ENCODE measurements around the gene SLC27A3.

The SLC27A3 gene, protein sequence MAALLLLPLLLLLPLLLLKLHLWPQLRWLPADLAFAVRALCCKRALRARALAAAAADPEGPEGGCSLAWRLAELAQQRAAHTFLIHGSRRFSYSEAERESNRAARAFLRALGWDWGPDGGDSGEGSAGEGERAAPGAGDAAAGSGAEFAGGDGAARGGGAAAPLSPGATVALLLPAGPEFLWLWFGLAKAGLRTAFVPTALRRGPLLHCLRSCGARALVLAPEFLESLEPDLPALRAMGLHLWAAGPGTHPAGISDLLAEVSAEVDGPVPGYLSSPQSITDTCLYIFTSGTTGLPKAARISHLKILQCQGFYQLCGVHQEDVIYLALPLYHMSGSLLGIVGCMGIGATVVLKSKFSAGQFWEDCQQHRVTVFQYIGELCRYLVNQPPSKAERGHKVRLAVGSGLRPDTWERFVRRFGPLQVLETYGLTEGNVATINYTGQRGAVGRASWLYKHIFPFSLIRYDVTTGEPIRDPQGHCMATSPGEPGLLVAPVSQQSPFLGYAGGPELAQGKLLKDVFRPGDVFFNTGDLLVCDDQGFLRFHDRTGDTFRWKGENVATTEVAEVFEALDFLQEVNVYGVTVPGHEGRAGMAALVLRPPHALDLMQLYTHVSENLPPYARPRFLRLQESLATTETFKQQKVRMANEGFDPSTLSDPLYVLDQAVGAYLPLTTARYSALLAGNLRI

DNA sequence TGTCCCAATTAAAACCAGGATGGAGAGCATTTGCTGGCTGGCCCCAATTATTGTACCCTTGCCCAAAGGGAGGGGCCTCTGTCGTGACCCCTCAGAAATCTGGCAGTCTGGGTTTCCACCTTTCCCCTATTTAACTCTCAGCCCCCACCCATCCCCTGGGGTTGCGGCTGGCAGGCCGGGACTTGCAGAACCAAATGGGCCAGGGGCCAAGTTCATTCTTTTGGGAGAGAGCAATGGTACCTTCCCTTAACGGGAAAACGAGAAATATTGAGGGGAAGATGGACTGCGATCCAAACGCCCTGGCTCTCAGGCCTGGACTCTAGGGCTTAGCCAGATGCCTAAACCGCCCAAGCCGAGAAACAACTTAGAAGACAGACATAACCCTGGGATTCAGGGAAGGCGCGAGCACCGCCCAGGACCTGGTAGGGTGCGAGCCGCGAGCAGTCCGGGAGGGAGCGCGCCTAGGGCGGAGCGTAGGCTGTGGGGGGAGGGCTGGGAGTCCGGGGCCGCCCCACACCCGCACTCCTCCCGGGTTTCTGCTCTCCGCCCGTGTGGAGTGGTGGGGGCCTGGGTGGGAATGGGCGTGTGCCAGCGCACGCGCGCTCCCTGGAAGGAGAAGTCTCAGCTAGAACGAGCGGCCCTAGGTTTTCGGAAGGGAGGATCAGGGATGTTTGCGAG, at the start of gene SLC27A3:
TSS of gene SLC27A3 (plus strand) at position 628 of the 678 bp plus-strand sequence. CDS start 91 bp downstream, outside the sequence.
- DNase-seq (ENCODE audit: low read depth): no peak

DNA sequence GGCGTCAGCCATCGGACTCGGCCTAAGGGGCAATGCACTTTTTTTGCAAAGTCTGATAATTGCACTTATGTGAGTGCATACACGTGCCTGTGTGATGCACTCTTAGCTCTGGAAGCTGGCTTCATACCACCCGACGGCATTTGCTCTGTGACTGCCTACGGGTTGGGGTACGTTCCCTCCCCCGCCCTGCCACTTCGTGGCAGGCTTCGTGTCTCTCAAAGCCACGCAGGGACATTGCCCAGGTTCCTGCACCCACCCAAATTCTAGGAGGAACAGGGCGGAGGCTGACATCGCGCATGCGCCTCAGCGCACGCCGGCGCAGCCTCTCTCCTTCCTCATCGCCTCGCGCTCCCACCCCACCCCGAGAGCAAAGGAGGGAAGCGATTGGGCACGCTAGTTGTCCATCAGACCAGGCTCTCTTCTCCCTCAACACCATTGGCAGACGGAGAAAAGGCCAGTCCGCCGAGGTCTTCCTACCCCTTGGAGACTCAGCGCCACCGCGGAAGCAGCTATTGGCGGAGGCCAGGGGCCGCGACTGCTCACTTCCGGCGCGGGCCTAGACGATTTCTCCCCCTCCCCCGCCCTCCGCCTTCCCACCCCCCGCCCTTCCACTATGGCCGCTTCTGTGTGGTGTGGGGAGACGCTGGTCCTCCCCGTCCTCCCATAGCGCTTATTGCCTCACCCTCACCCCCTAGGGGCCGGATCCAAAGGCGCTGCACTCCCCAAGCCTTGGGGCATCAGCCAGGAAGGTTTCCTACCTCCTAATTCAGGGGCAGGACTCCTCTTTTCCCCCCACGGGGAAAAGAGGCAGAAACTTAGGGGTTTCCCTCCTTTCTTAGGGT, 47.5 kb upstream of the SLC27A3 start, which contains the start of gene INTS3:
TSS of gene INTS3 (plus strand) at position 588 of the 842 bp plus-strand sequence. CDS start 585 bp downstream, outside the sequence.
- peak; percentile 99 for DNase-seq (ENCODE audit: low read depth)

DNA sequence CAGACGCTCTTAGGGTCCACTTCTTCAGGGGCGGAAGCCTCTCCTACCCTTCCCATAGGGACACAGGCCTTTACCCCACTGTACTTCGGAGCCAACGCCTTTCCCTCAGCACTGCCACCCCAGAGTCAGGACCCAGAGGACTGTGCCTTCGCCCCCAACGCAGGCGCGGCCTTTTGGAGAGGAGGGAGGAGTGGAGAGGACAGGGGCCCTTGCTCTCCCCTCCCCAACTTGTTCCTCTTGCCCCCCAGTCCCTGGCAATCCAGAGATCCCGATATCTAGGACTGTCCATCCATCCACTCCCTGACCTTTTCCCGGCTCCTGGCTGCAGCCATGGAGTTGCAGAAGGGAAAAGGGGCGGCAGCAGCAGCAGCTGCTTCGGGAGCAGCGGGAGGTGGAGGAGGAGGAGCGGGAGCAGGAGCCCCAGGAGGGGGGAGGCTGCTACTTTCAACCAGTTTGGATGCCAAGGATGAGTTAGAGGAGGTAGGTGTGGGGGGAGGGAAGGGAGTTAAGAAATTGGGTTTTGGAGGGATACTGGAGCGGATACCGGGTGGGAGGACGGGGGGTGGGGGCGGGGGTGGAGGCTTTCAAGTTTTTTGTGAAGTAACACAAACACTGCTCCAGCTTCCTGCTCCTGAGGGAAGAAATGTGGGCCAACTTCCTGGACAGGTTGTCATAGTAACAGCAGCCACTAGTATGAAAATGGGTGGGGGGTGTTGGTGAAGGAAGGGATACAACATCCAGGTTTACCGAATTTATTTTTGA, 46.7 kb upstream of the SLC27A3 start:
- peak; percentile 9 for DNase-seq (ENCODE audit: low read depth)

- DNase-seq (ENCODE audit: low read depth): no peak
Observed at GRCh38 chr1:153730468-153730988, 44.7 kb upstream of the SLC27A3 start.

GRCh38 chr1:153733970-153734369, 41.2 kb upstream of the SLC27A3 start:
- no peak for DNase-seq (ENCODE audit: low read depth)

- DNase-seq (ENCODE audit: low read depth): no peak
Observed at GRCh38 chr1:153734396-153735089, 40.7 kb upstream of the SLC27A3 start.

GRCh38 chr1:153735090-153735420, 40.2 kb upstream of the SLC27A3 start:
- DNase-seq (ENCODE audit: low read depth): no peak

DNA sequence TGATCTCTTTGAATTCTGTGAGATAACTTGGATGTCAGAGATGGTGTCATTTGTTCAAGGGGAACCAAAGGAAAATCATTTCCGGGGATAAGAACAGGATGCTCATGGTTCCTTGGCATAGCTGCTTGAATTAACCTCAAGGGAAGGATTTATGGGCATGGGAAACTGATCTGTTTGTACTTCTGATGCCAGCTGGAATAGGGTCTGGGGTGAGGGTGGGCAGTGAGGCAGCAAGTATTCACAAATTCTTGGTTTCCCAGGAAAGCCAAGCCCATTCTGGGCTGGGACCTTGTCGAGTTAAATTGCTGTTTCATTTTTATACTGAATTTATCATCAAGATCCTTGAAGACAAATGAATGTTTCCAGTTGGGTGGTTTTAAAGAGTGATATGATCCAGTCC, 33.2 kb upstream of the SLC27A3 start:
- DNase-seq (ENCODE audit: low read depth): no peak

- no peak for DNase-seq (ENCODE audit: low read depth)
Observed at GRCh38 chr1:153742411-153743142, 32.6 kb upstream of the SLC27A3 start.

GRCh38 chr1:153745417-153745816, 29.8 kb upstream of the SLC27A3 start:
- no peak for DNase-seq (ENCODE audit: low read depth)

DNA sequence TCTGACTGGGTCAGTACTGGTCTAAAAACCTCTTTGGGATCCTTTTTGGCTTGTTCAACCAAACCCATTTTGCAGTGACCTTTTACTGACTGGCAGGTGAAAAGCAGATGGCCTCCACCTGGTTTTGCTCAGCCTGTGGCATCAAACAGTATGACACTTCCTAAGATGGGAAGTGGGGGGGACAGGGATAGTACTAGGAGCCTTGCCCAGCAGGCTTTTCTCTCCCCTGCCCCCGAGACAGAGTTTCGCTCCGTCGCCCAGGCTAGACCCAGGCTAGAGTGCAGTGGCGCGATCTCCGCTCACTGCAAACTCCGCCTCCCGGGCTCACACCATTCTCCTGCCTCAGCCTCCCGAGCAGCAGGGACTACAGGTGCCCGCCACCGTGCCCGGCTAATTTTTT, 29.0 kb upstream of the SLC27A3 start:
- no peak for DNase-seq (ENCODE audit: low read depth)

GRCh38 chr1:153748903-153749302, 26.3 kb upstream of the SLC27A3 start:
- DNase-seq (ENCODE audit: low read depth): no peak

- peak; percentile 68 for DNase-seq (ENCODE audit: low read depth)
Observed at GRCh38 chr1:153749408-153750005, 25.7 kb upstream of the SLC27A3 start.

DNA sequence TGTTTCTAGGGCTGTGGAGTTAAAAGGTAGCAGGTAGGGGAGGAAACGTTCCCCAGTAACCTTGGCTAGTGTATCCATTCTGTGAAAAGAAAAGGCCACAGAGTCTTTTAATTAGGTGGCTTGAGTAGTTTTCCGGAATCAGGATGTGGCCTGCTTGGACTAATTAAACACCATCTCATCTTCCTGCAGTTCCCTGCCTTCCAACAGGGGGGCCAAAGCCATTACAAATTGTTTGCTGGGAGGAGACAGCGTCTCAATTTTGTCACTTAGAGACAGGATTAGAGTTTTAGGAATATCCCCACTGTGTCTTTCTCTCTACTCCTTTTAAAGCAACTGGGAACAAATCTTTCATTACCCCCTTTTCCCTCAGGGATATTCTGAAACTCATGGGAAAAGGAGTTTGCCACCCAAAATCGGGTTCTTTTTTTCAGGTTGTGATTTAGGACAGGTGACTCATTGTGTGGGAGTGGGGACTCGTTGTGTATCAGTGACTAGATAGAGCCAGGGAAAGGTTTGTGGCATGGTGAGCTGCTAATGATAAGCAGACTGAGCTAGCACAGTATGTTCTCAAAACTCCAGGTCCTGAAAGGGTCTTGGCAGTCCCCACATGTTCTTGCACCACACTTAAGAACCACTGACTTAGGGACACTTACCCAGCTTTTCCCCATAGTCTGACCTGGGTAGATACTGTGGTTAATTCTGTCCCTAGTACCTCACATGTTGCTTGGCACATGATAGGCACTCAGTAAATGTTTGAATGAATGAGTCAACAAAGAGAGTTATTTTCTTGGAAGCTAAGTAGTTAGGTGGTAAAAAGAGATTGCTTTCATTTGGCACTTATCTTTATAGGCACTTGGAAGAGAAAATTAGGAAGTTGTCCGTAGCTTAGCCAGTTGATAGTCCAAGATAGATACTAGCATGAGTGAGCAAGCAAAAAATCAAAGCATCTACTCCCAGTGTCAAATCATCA, 24.9 kb upstream of the SLC27A3 start:
- DNase-seq (ENCODE audit: low read depth): no peak

GRCh38 chr1:153752072-153752471, 23.1 kb upstream of the SLC27A3 start:
- DNase-seq (ENCODE audit: low read depth): no peak

GRCh38 chr1:153752571-153753195, 22.5 kb upstream of the SLC27A3 start:
- no peak for DNase-seq (ENCODE audit: low read depth)

DNA sequence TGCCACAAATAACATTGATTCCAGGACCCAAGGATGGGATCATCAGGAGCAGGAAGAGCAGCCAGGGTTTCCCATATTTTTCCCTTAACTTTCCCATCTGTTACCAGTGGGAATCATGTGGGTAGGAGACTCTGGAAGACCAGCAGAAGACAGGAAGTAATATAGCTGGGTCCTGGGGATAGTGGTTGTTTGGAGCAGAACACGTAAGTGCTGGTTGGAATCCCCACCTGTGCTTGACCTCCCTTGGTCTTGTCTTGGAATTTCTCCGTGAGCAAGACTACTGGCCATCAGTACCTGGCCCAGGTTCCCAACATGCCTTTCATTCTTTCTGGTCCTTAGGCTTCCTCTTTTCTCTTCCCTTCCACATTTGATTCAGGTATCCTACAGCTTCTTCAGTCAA, 20.9 kb upstream of the SLC27A3 start:
- no peak for DNase-seq (ENCODE audit: low read depth)

All from stimulated activated CD4-positive, alpha-beta T cell treated with anti-CD3 and anti-CD28 coated beads, Interleukin-2, amount 100 ng/mL, for 4 hours (primary cell).